ENCODE results near the gene CRYBB1. TPM values are rescaled to one million over a fixed set of nuclear protein-coding genes. Genes with fewer than 3 reads are reported as not detected.
"Not testable (repeated sequence)": the region's sequence is repeated elsewhere in the genome, so short reads cannot be mapped to it uniquely, and the experiment has no call there.

Gene CRYBB1
- total and polyA plus RNA-seq, 4 donors = 0.17 to 2.3 (median 0.32) TPM; not detected in 1

GRCh38 chr22:26615149-26615548 lies 2.7 kb downstream of the CRYBB1 start (continued):
- TF ChIP-seq, protein P1, sequence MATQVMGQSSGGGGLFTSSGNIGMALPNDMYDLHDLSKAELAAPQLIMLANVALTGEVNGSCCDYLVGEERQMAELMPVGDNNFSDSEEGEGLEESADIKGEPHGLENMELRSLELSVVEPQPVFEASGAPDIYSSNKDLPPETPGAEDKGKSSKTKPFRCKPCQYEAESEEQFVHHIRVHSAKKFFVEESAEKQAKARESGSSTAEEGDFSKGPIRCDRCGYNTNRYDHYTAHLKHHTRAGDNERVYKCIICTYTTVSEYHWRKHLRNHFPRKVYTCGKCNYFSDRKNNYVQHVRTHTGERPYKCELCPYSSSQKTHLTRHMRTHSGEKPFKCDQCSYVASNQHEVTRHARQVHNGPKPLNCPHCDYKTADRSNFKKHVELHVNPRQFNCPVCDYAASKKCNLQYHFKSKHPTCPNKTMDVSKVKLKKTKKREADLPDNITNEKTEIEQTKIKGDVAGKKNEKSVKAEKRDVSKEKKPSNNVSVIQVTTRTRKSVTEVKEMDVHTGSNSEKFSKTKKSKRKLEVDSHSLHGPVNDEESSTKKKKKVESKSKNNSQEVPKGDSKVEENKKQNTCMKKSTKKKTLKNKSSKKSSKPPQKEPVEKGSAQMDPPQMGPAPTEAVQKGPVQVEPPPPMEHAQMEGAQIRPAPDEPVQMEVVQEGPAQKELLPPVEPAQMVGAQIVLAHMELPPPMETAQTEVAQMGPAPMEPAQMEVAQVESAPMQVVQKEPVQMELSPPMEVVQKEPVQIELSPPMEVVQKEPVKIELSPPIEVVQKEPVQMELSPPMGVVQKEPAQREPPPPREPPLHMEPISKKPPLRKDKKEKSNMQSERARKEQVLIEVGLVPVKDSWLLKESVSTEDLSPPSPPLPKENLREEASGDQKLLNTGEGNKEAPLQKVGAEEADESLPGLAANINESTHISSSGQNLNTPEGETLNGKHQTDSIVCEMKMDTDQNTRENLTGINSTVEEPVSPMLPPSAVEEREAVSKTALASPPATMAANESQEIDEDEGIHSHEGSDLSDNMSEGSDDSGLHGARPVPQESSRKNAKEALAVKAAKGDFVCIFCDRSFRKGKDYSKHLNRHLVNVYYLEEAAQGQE (IDR thresholded peaks at IDR 0.05) = no peak
- TF ChIP-seq JUND (IDR thresholded peaks at IDR 0.05) (no peak), SP1 (IDR thresholded peaks at IDR 0.05) (no peak), NR2F2 (IDR thresholded peaks at IDR 0.05) (no peak), YY1 (IDR thresholded peaks at IDR 0.05) (no peak)

GRCh38 chr22:26614322-26614721 lies 3.5 kb downstream of the CRYBB1 start:
- no peaks in the 10 kb centered on the region for H3K4me1 ChIP-seq (ENCODE audit: control insufficient read depth in 4 of 4, insufficient read depth in 4 of 4, low read length in 3 of 4)
- 58% methylated on average over 14 of the region's 14 CpGs for WGBS
- no peaks in the 10 kb centered on the region for H3K9me3 ChIP-seq (ENCODE audit: control insufficient read depth in 4 of 4, low read length in 3 of 4)
- H3K27ac ChIP-seq (ENCODE audit: low read depth in 1 of 2, low read length in 2 of 2) = no peak overlapping the region
- no peaks in the 10 kb centered on the region for H3K27me3 ChIP-seq (ENCODE audit: control insufficient read depth in 4 of 4, insufficient read depth in 4 of 4, low read length in 3 of 4)
- no peak for TF ChIP-seq RXRA (IDR thresholded peaks at IDR 0.05)
- TF ChIP-seq, protein P2, sequence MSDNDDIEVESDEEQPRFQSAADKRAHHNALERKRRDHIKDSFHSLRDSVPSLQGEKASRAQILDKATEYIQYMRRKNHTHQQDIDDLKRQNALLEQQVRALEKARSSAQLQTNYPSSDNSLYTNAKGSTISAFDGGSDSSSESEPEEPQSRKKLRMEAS (IDR thresholded peaks at IDR 0.05) = no peak
- no peak for TF ChIP-seq GABPA (IDR thresholded peaks at IDR 0.05 in 1 of 2, conservative IDR thresholded peaks at IDR 0.05 in 1 of 2)
- no peak for TF ChIP-seq NR2F2 (IDR thresholded peaks at IDR 0.05)
- TF ChIP-seq HNF4G (IDR thresholded peaks at IDR 0.05) = no peak
- no peak for TF ChIP-seq EGR1 (IDR thresholded peaks at IDR 0.05; ENCODE audit: low read depth in 2 of 2)
- no peak for TF ChIP-seq YY1 (IDR thresholded peaks at IDR 0.05)
- TF ChIP-seq ZBTB33 (IDR thresholded peaks at IDR 0.05) = no peak
- no peak for TF ChIP-seq HNF4A (conservative IDR thresholded peaks at IDR 0.05)
- no peak for TF ChIP-seq TAF1 (conservative IDR thresholded peaks at IDR 0.05)
- no peak for TF ChIP-seq JUND (IDR thresholded peaks at IDR 0.05)
- TF ChIP-seq FOXA2 (IDR thresholded peaks at IDR 0.05) = no peak
- DNase-seq (ENCODE audit: low spot score) = no peak
- H3K36me3 ChIP-seq (ENCODE audit: control insufficient read depth in 4 of 4, insufficient read depth in 3 of 4, low read depth in 1 of 4, low read length in 3 of 4) = no peaks in the 10 kb centered on the region
- H3K4me3 ChIP-seq (ENCODE audit: low read depth in 1 of 3, low read length in 3 of 3) = no peak overlapping the region
- no peak overlapping the region for H3K9ac ChIP-seq (ENCODE audit: low read depth in 1 of 2, low read length in 2 of 2)

- not testable (repeated sequence) for H3K4me3 ChIP-seq (ENCODE audit: low read depth in 1 of 3, low read length in 3 of 3); H3K36me3 ChIP-seq (ENCODE audit: control insufficient read depth in 4 of 4, insufficient read depth in 3 of 4, low read depth in 1 of 4, low read length in 3 of 4); H3K4me1 ChIP-seq (ENCODE audit: control insufficient read depth in 4 of 4, insufficient read depth in 4 of 4, low read length in 3 of 4); H3K27ac ChIP-seq (ENCODE audit: low read depth in 1 of 2, low read length in 2 of 2); H3K27me3 ChIP-seq (ENCODE audit: control insufficient read depth in 4 of 4, insufficient read depth in 4 of 4, low read length in 3 of 4); H3K9me3 ChIP-seq (ENCODE audit: control insufficient read depth in 4 of 4, low read length in 3 of 4); H3K9ac ChIP-seq (ENCODE audit: low read depth in 1 of 2, low read length in 2 of 2); DNase-seq (ENCODE audit: low spot score)
- WGBS = 25% methylated on average over 10 of the region's 10 CpGs
These were observed 4.1 kb downstream of the CRYBB1 start for GRCh38 chr22:26613753-26614152.

All from liver (tissue), 9 donors.